ENCODE data around the gene TCAF1.
"Not testable (repeated sequence)": the region's sequence is repeated elsewhere in the genome, so short reads cannot be mapped to it uniquely, and the experiment has no call there.

- TF ChIP-seq, protein P1, sequence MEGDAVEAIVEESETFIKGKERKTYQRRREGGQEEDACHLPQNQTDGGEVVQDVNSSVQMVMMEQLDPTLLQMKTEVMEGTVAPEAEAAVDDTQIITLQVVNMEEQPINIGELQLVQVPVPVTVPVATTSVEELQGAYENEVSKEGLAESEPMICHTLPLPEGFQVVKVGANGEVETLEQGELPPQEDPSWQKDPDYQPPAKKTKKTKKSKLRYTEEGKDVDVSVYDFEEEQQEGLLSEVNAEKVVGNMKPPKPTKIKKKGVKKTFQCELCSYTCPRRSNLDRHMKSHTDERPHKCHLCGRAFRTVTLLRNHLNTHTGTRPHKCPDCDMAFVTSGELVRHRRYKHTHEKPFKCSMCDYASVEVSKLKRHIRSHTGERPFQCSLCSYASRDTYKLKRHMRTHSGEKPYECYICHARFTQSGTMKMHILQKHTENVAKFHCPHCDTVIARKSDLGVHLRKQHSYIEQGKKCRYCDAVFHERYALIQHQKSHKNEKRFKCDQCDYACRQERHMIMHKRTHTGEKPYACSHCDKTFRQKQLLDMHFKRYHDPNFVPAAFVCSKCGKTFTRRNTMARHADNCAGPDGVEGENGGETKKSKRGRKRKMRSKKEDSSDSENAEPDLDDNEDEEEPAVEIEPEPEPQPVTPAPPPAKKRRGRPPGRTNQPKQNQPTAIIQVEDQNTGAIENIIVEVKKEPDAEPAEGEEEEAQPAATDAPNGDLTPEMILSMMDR (IDR thresholded peaks at IDR 0.05) = not testable (repeated sequence)
- not testable (repeated sequence) for TF ChIP-seq POLR2A (IDR thresholded peaks at IDR 0.05)
These were observed 46.5 kb downstream of the TCAF1 start for GRCh38 chr7:143855443-143855842.
